ENCODE data around the gene USP36.
A peak's percentile ranks its signal among the peaks of the same experiment; 100 is the strongest.

Gene USP36

GRCh38 chr17:78839235-78839761 is 1.3 kb downstream of the USP36 start:
- no peak for DNase-seq (ENCODE audit: low read depth in 1 of 2, low spot score in 1 of 2)

GRCh38 chr17:78838574-78839005 is 2.0 kb downstream of the USP36 start:
- no peak for DNase-seq (ENCODE audit: low read depth in 1 of 2, low spot score in 1 of 2)

GRCh38 chr17:78836420-78837021 is 4.1 kb downstream of the USP36 start:
- no peak for DNase-seq (ENCODE audit: low read depth in 1 of 2, low spot score in 1 of 2)

GRCh38 chr17:78834571-78834970 is 6.0 kb downstream of the USP36 start:
- no peak for DNase-seq (ENCODE audit: low read depth in 1 of 2, low spot score in 1 of 2)

- DNase-seq (ENCODE audit: low read depth in 1 of 2, low spot score in 1 of 2) = no peak
Observed at GRCh38 chr17:78832541-78832810, 8.1 kb downstream of the USP36 start.

GRCh38 chr17:78831688-78832540 is 8.7 kb downstream of the USP36 start:
- no peak for DNase-seq (ENCODE audit: low read depth in 1 of 2, low spot score in 1 of 2)

- DNase-seq (ENCODE audit: low read depth in 1 of 2, low spot score in 1 of 2) = no peak
Observed at GRCh38 chr17:78829477-78829876, 11.1 kb downstream of the USP36 start.

- DNase-seq (ENCODE audit: low read depth in 1 of 2, low spot score in 1 of 2) = no peak
Observed at GRCh38 chr17:78828470-78829185, 12.0 kb downstream of the USP36 start.

GRCh38 chr17:78826836-78827509 is 13.6 kb downstream of the USP36 start:
- DNase-seq (ENCODE audit: low read depth in 1 of 2, low spot score in 1 of 2) = no peak

GRCh38 chr17:78826421-78826820 is 14.2 kb downstream of the USP36 start:
- no peak for DNase-seq (ENCODE audit: low read depth in 1 of 2, low spot score in 1 of 2)

- DNase-seq (ENCODE audit: low read depth in 1 of 2, low spot score in 1 of 2) = no peak
Observed at GRCh38 chr17:78825696-78826095, 14.9 kb downstream of the USP36 start.

- no peak for DNase-seq (ENCODE audit: low read depth in 1 of 2, low spot score in 1 of 2)
Observed at GRCh38 chr17:78824240-78824639, 16.4 kb downstream of the USP36 start.

- no peak for DNase-seq (ENCODE audit: low read depth in 1 of 2, low spot score in 1 of 2)
Observed at GRCh38 chr17:78823282-78824046, 17.1 kb downstream of the USP36 start.

- DNase-seq (ENCODE audit: low read depth in 1 of 2, low spot score in 1 of 2) = no peak
Observed at GRCh38 chr17:78822552-78822951, 18.1 kb downstream of the USP36 start.

- DNase-seq (ENCODE audit: low read depth in 1 of 2, low spot score in 1 of 2) = no peak
Observed at GRCh38 chr17:78821961-78822360, 18.7 kb downstream of the USP36 start.

- no peak for DNase-seq (ENCODE audit: low read depth in 1 of 2, low spot score in 1 of 2)
Observed at GRCh38 chr17:78820841-78821240, 19.8 kb downstream of the USP36 start.

- DNase-seq (ENCODE audit: low read depth in 1 of 2, low spot score in 1 of 2) = no peak
Observed at GRCh38 chr17:78819806-78820792, 20.5 kb downstream of the USP36 start.

- no peak for DNase-seq (ENCODE audit: low read depth in 1 of 2, low spot score in 1 of 2)
Observed at GRCh38 chr17:78819402-78819801, 21.2 kb downstream of the USP36 start.

- DNase-seq (ENCODE audit: low read depth in 1 of 2, low spot score in 1 of 2) = peak in 1 of 2 donors; percentile 21
Observed at GRCh38 chr17:78818932-78819331, 21.7 kb downstream of the USP36 start.

Data from activated T-helper 1 cell treated with anti-CD3 and anti-CD28 coated beads, Interleukin-2, amount 50 U/mL, for 16 hours (primary cell).